Stimulated activated CD4-positive, alpha-beta T cell treated with anti-CD3 and anti-CD28 coated beads, Interleukin-4, amount 100 ng/mL, for 1 hour (primary cell): ENCODE measurements around the gene ZNF76.

Experiments used
- DNase-seq: peaks from one replicate; pipeline ENCODE4 v3.0.0-alpha.2; 2020

The ZNF76 gene

GRCh38 chr6:35259194-35259947 lies at the start of gene ZNF76:
ZNF76 (plus strand) TSS chr6:35259735; CDS start chr6:35281152, 21,417 bp downstream.
- DNase-seq, result peak; percentile 92

DNA sequence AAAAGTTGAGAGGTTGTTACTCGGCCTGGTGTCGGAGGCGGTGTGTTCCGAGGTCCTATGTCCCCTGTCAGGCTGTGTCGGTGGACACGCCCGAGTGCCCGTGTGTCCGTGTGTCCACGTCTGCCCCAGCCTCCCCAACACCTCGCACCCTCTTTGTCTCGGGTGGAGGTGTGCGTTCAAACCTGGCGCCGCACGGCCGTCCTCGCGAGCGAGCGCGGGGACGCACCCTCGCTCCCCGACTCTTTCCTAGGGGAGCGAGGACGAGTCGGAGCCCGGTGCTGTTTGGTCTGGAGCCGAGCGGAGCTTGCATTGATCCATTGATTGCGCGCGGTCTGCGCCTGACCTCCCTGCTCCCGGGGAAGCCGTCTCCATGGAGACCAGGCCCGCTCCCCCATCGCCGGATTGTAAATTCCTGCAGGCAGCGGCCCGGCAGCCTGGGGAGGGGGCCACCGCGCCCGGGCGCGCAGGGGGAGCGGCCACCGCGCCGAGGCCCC lies 46.2 kb upstream of the ZNF76 start:
- no peak for DNase-seq

DNA sequence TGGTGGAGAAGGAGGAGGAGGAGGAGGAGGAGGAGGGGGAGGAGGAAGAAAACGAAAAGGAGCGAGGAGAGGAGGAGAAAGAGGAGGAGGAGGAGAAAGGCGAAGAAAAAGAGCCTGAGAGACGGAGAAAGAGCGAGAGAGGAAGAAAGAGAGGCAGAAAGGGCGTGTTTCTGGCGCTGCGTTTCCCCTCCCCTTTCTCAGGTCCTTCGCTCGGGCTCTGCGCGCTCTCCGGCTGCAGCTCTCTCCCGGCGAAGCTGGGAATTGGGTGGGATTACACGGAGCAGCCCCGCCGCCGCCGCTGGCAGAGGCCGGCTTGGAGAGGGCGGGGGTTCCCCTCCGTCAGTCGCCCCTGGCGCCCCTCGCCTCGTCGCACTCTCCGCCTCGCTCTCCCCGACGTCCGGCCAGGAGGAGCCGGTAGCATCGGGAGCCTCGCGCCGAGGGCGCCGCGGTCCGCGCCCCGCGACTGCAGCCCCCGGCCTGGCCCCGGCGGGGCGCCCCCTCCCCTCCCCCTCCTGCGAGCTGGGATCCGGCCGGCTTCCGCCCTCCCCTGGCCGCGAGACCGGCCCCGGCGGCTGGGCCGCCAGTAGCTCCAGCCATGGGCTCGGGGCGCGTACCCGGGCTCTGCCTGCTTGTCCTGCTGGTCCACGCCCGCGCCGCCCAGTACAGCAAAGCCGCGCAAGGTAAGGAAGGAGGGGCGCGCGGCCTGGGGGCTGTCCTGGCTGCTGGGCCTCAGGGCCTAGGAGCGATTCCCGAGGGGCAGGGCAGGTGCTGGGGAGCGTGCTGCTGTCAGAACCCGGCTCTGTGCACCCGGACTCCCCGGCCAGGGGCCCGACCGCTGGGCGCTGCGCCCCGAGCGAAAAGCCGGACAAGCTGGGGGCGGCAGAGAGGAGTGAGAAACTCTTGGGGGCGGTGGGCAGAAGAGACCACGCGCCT lies 45.4 kb upstream of the ZNF76 start, which contains the start of gene SCUBE3:
Gene SCUBE3 (plus strand): TSS at position 133 of the 933 bp plus-strand sequence. CDS start 463 bp downstream, at position 596.
- peak; percentile 14 for DNase-seq

GRCh38 chr6:35214869-35215664 lies 44.5 kb upstream of the ZNF76 start:
- DNase-seq, result no peak

DNA sequence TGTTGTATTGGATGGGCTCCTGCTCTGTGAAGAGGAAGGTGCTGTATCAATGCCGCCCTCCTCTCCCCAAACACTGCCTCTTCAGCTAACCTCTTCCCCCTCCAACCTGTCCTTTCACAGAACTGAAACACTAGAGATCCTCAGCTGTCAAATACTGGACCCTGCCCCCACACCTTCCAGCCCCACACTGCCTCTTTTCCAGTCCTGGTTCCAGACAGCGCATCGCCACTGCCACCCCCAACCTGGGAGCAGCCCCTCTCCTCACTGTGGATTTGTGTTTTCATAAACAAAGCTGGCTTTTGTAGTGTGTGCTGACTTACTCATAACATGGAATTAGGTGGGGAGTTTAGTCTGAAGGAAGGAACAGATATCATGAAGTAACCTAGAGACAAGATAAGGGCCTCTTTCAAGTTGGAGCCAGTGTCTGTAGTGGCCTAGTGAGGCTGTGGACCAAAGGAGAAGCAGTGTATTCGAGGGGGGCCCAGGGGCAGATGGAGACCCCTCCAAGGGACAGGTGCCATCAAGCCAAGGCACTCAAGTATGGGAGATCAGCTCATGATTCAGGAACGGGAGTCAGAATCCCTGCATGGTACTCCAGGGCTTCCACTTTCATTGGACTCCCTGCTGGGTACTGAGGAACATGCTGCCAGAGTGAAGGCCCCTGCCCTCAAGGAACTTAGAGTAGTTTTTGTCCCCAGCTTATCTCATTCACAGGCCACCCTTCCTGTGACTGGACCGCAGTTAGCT lies 43.7 kb upstream of the ZNF76 start:
- no peak for DNase-seq

DNA sequence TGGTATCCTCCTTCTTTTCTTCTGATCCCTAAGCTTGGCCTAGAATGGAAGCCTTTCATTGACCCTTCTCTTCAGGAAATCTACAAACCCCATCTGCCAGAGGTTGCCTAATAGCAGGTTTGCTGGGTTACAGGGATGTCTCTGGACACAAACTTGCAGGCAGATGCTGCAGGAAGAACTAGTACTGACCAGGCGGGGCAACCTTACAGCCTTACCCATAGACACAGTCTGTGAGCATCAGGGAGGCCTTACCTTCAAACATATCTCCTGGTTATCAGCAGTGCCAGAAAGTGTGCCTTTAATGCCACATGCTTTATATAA lies 43.2 kb upstream of the ZNF76 start:
- no peak for DNase-seq

DNA sequence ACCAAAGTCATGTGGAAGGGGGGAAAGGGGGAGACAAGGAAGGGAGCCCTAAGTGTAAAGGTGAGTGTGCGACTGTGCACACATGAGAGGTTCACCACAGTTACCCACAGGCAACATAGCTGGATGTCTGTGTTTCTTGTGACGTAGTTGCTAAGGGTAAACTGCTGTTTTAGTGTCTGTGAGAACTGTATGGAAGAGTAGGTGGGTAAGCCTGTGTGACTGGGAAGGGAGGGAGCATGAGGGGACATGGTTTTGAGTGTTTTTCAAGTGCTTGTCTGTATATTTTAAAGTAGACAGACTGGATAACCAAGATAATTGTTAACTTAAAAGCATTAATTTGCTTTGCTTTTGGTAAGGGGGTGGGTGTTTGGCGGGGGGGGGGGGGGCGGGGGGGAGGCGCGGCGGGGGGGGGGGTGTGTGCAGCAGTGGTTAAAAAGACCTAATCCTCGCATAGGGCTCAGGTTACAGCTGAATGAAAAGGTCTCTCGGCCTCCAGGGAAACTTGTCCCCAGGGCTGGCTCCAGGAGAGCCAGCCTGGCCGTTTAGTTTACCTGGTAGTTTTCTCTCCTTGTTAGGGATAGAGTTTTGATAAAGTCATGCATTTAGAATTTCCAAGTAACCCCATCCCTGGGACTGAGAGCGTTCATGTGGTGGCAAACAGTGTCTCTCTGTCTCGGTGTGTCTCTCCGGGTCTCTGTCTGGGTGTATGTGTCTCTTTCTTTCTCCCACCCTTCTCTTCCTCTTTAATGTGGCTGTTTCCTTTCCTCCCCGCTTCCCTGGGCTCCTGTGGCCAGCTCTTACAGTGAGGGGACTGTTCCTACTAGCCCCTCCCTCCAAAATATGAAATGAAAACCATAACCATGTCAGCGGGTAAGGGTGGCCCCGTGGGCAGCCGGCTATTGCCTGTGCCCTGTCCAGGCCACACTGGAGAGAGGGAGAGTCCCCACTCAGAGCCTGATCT lies 42.4 kb upstream of the ZNF76 start:
- DNase-seq, result no peak

DNA sequence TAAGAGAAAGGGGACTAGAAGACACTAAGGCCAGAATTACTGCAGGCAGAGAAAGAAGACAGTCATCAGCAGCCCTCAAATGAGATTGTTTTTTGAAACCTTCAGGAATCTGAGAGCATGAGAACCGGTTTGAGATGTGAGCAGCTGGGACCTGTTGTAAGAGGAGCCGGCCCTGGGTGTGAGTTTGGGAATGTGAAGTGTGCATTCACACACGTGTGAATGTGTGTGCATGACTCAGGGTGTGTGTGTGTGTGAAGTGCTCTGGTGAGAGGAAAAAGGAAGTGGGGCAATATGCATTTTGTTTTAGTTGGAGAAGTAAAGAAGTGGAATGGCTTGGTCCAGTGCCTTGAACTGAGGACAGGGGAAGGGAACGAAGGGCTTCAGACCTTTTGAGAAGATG lies 41.5 kb upstream of the ZNF76 start:
- no peak for DNase-seq

- no peak for DNase-seq
Measured at GRCh38 chr6:35218456-35218855, 41.1 kb upstream of the ZNF76 start.

GRCh38 chr6:35219683-35220326 lies 39.7 kb upstream of the ZNF76 start:
- DNase-seq, result no peak

DNA sequence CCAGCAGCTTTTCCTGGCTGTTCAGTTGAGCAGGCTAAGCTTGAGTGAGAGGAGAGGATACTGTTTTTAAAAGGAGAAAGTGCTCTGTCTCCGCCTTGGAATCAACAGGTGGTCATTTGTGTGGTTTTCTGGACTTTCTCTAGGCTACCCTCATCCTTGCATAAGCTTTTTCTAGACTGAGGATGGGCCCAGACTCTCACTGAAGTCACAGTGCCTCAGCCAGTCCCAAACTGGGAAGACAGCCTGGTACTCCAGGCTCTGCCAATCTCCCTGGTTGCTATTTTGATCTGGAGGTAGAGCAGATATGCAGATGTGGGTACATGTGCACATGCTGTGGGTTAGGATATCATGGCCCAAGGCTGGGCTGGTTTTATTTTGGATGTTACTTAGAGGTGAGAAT lies 38.8 kb upstream of the ZNF76 start:
- DNase-seq, result no peak

DNA sequence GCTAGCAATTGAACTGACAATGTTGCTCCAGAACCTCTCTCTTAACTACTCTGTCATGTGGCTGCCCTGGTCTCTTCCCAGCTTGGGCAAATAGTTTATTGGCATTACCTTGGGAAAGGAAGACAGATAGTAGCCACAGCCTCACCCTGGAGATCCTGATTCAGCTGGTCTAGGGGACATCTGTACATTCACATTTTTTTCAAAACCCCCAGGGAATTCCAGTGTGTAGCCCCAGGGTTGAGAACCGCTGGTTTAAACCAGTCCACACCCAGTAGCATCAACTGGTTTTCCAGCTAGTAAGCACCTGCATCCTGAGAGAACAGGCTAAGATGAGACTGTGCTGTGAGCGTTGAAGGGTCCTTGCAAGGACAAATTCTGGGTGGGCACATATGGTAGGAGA lies 36.1 kb upstream of the ZNF76 start:
- DNase-seq, result no peak

GRCh38 chr6:35224720-35225119 lies 34.8 kb upstream of the ZNF76 start:
- no peak for DNase-seq

DNA sequence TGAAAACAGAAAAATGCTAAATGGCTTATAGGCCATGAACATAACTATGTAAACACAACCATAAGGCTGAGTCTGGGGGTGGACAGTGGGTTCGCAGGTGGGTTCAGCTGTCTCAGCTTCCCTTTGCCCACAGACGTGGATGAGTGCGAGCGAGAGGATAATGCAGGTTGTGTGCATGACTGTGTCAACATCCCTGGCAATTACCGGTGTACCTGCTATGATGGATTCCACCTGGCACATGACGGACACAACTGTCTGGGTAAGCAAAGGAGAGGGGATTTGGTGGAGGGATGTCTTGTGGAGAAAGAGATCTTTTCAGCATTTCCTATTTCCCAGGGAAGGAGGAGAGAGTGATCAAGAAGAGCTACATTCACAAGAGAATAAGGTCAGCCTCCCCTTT lies 31.1 kb upstream of the ZNF76 start:
- DNase-seq, result no peak

- DNase-seq, result no peak
Measured at GRCh38 chr6:35229304-35229703, 30.2 kb upstream of the ZNF76 start.

- DNase-seq, result no peak
Measured at GRCh38 chr6:35230498-35230897, 29.0 kb upstream of the ZNF76 start.

DNA sequence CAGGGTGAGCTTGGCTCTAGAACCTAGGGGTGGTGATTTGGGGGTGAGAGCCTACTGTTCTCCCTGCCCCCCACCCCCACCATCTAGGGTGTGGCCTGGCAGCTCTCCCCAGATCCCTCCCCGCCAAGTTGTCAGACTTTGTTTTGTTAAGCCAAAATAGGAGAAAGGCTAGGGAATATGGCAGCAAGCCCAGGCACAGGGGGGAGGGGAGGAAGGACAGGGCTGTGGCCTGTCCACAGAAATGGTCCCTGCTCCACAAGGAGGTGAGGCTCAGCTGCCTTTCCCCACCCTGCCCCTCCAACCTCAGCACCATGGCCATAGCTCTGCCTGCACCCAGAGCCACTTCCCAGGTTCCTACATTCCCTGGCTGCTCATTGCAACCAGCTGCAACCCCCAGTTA lies 28.6 kb upstream of the ZNF76 start:
- no peak for DNase-seq

DNA sequence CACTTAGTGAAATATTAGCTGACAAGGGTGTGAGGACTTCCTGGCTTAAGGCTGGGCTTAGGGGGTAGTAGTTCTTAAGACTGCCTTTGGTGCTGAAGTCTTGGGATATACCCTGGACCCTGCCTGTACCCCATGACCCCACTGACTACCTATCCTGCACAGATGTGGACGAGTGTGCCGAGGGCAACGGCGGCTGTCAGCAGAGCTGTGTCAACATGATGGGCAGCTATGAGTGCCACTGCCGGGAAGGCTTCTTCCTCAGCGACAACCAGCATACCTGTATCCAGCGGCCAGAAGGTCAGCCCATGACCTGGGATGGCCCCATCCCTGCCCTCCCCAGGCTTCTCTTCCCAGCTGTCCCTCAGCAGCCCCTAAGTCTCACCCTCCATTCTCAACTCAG lies 28.0 kb upstream of the ZNF76 start:
- no peak for DNase-seq

- DNase-seq, result no peak
Measured at GRCh38 chr6:35234901-35235300, 24.6 kb upstream of the ZNF76 start.

DNA sequence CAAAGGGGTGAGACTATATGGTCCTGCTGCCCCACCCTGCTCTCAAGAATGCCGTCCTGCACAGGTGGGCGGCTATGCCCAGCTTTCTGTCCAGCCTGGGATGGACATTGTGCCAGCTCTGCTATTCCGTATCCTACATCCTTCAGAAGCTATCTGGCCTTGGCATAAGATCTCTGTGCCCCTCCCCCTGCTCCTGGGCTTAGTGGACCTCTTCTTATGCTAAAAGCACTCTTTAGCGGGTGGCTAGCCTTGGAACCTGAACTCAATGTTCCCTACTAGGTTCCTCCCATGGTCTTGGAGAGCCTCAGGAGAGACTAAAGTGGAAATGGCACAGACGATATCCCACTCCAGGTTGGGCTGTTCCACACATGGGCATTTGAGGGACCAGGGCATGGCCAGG lies 23.3 kb upstream of the ZNF76 start:
- no peak for DNase-seq

GRCh38 chr6:35237476-35237875 lies 22.1 kb upstream of the ZNF76 start:
- no peak for DNase-seq
